Neural crest cell (in vitro differentiated cells): ENCODE measurements around the gene PEX10. TPM values are rescaled to one million over a fixed set of nuclear protein-coding genes. Genes with fewer than 3 reads are reported as not detected.

ENCODE experiments used
- DNase-seq: peaks from one replicate; pipeline ENCODE4 v3.0.0; 2021; ENCODE audit warnings: low read depth, mixed read lengths, low spot score
- H3K27ac Mint-ChIP-seq: one replicate; pipeline ENCODE4 v1.8.0; 2021; ENCODE audit warnings: mild to moderate bottlenecking, mixed read lengths; ENCODE audit not compliant: unreplicated experiment
- H3K27me3 Mint-ChIP-seq: 2 replicates; pipeline ENCODE4 v1.8.0; 2021; ENCODE audit warnings: low read depth, mild to moderate bottlenecking, mixed read lengths
- H3K36me3 Mint-ChIP-seq: 2 replicates; pipeline ENCODE4 v1.8.0; 2021; ENCODE audit warnings: low read depth, mild to moderate bottlenecking, mixed read lengths
- H3K4me1 Mint-ChIP-seq: 2 replicates; pipeline ENCODE4 v1.8.0; 2021; ENCODE audit warnings: mixed read lengths
- H3K4me3 Mint-ChIP-seq: one replicate; pipeline ENCODE4 v1.8.0; 2021; ENCODE audit warnings: mild to moderate bottlenecking, mixed read lengths
- H3K9me3 Mint-ChIP-seq: 2 replicates; pipeline ENCODE4 v1.8.0; 2021; ENCODE audit warnings: mixed read lengths
- CTCF ChIP-seq: fragments of 200-600 bp; sonication (generic); conservative IDR thresholded peaks from 2 replicates; pipeline ENCODE4 v1.5.0; 2021; ENCODE audit warnings: antibody characterized with exemption, mild to moderate bottlenecking
- total RNA-seq: library from RNA; stranded (reverse); gene quantifications from 2 replicates; pipeline ENCODE4 v1.2.1, GENCODE V29; 2021

The PEX10 gene
- total RNA-seq, 1 donor from 2014 or later: 31.2 TPM

GRCh38 chr1:2382621-2383361, 29.6 kb downstream of the PEX10 start:
- H3K9me3 Mint-ChIP-seq: no peaks in the 10 kb centered on the region
- no peak overlapping the region for H3K27ac Mint-ChIP-seq
- H3K4me1 Mint-ChIP-seq: no peaks in the 10 kb centered on the region
- peak overlapping the region; percentile 44 for H3K4me3 Mint-ChIP-seq
- no peaks in the 10 kb centered on the region for H3K36me3 Mint-ChIP-seq
- peak; percentile 56 for DNase-seq
- H3K27me3 Mint-ChIP-seq: no peaks in the 10 kb centered on the region
- peak; percentile 64 for TF ChIP-seq CTCF

GRCh38 chr1:2381741-2382620, 30.4 kb downstream of the PEX10 start:
- peak; percentile 85 for DNase-seq
- H3K9me3 Mint-ChIP-seq: no peaks in the 10 kb centered on the region
- H3K4me3 Mint-ChIP-seq: no peak overlapping the region
- H3K36me3 Mint-ChIP-seq: no peaks in the 10 kb centered on the region
- no peaks in the 10 kb centered on the region for H3K4me1 Mint-ChIP-seq
- H3K27me3 Mint-ChIP-seq: no peaks in the 10 kb centered on the region
- peak; percentile 92 for TF ChIP-seq CTCF
- no peak overlapping the region for H3K27ac Mint-ChIP-seq

- Mint-ChIP-seq H3K4me1 (no peaks in the 10 kb centered on the region), H3K27ac (no peak overlapping the region), H3K9me3 (no peaks in the 10 kb centered on the region), H3K4me3 (no peak overlapping the region), H3K27me3 (no peaks in the 10 kb centered on the region), H3K36me3 (no peaks in the 10 kb centered on the region)
- TF ChIP-seq CTCF: no peak
- no peak for DNase-seq
Observed at GRCh38 chr1:2380816-2381591, 31.4 kb downstream of the PEX10 start.

- TF ChIP-seq CTCF: no peak
Observed at GRCh38 chr1:2379733-2380404, 32.5 kb downstream of the PEX10 start.

More at GRCh38 chr1:2379733-2380404, 32.5 kb downstream of the PEX10 start:
- Mint-ChIP-seq H3K36me3 (no peaks in the 10 kb centered on the region), H3K27ac (no peak overlapping the region), H3K27me3 (no peaks in the 10 kb centered on the region), H3K4me3 (no peak overlapping the region), H3K4me1 (no peaks in the 10 kb centered on the region), H3K9me3 (no peaks in the 10 kb centered on the region)
- no peak for DNase-seq
